Stimulated activated naive CD8-positive, alpha-beta T cell treated with anti-CD3 and anti-CD28 coated beads, Interleukin-15, Interleukin-2, amounts not matched to agents 100 U/mL and 50 U/mL, for 24 hours (primary cell): Measurements from ENCODE around the gene DOCK7.
A peak's percentile ranks its signal among the peaks of the same experiment; 100 is the strongest.

ENCODE experiments used
- ATAC-seq: fragments of 150-1000 bp; cut with Tn5 transposase; one replicate; pipeline ENCODE4 v1.10.0; 2021
- DNase-seq: peaks from one replicate; pipeline ENCODE4 v3.0.0; 2021

The DOCK7 gene

GRCh38 chr1:62448221-62448933 is 239.8 kb downstream of the DOCK7 start:
- DNase-seq (no peak), ATAC-seq (no peak)

- DNase-seq (no peak), ATAC-seq (no peak)
Measured at GRCh38 chr1:62444701-62445100, 243.5 kb downstream of the DOCK7 start.

GRCh38 chr1:62439652-62440371 is 248.4 kb downstream of the DOCK7 start:
- ATAC-seq (no peak), DNase-seq (no peak)

- ATAC-seq, result no peak
- DNase-seq, result no peak
Measured at GRCh38 chr1:62438163-62438562, 250.0 kb downstream of the DOCK7 start.

GRCh38 chr1:62437273-62437940 is 250.8 kb downstream of the DOCK7 start:
- ATAC-seq (peak; percentile 0), DNase-seq (no peak)

- ATAC-seq, result peak; percentile 93
- DNase-seq, result peak; percentile 95
Measured at GRCh38 chr1:62436466-62437272, 251.5 kb downstream of the DOCK7 start, which contains the start of gene USP1. TSS of gene USP1 (plus strand) at chr1:62437049. CDS start at chr1:62439868, 2,819 bp downstream.

- ATAC-seq (no peak), DNase-seq (peak; percentile 94)
Measured at GRCh38 chr1:62436039-62436465, 252.1 kb downstream of the DOCK7 start.

- no peak for ATAC-seq
- peak; percentile 9 for DNase-seq
Measured at GRCh38 chr1:62435231-62436038, 252.8 kb downstream of the DOCK7 start.

GRCh38 chr1:62434618-62435001 is 253.6 kb downstream of the DOCK7 start:
- no peak for ATAC-seq
- no peak for DNase-seq

GRCh38 chr1:62433861-62434617 is 254.1 kb downstream of the DOCK7 start:
- ATAC-seq (no peak), DNase-seq (no peak)

- no peak for ATAC-seq
Measured at GRCh38 chr1:62429581-62429980, 258.6 kb downstream of the DOCK7 start.

GRCh38 chr1:62428351-62428750 is 259.8 kb downstream of the DOCK7 start:
- ATAC-seq (no peak), DNase-seq (no peak)

More at GRCh38 chr1:62429581-62429980, 258.6 kb downstream of the DOCK7 start:
- DNase-seq, result no peak

- no peak for ATAC-seq
Measured at GRCh38 chr1:62426794-62427193, 261.4 kb downstream of the DOCK7 start.

GRCh38 chr1:62426237-62426636 is 261.9 kb downstream of the DOCK7 start:
- ATAC-seq (no peak), DNase-seq (no peak)

More at GRCh38 chr1:62426794-62427193, 261.4 kb downstream of the DOCK7 start:
- no peak for DNase-seq

GRCh38 chr1:62425041-62425440 is 263.1 kb downstream of the DOCK7 start:
- DNase-seq (no peak), ATAC-seq (no peak)

GRCh38 chr1:62424411-62424810 is 263.8 kb downstream of the DOCK7 start:
- DNase-seq, result no peak
- ATAC-seq, result no peak

GRCh38 chr1:62423580-62424242 is 264.5 kb downstream of the DOCK7 start:
- no peak for DNase-seq
- no peak for ATAC-seq

- DNase-seq (no peak), ATAC-seq (no peak)
Measured at GRCh38 chr1:62420214-62420613, 268.0 kb downstream of the DOCK7 start.

- no peak for DNase-seq
- no peak for ATAC-seq
Measured at GRCh38 chr1:62417351-62417999, 270.7 kb downstream of the DOCK7 start.
